A549 (cell line): Measurements from ENCODE around the gene BCL2L11.
A peak's percentile ranks its signal among the peaks of the same experiment; 100 is the strongest.

ENCODE experiments used
- EP300 ChIP-seq, 2 experiments: fragments of >200 bp; sonication (Bioruptor Twin); formaldehyde crosslinking; IDR thresholded peaks; 2 replicates in 1 of 2; 3 replicates in 1 of 2; pipeline ENCODE4 v1.6.1; 2016 to 2017
- JUN ChIP-seq, 2 experiments: fragments of >200 bp; sonication (Bioruptor Twin); formaldehyde crosslinking; IDR thresholded peaks; 2 replicates in 1 of 2; 3 replicates in 1 of 2; pipeline ENCODE4 v1.6.1; 2016 to 2017
- RFX5 ChIP-seq: fragments of 450-650 bp; IDR thresholded peaks from 2 replicates; pipeline ENCODE4 v1.7.1; 2014; ENCODE audit warnings: antibody characterized with exemption, mild to moderate bottlenecking, moderate library complexity
- TF ChIP-seq, protein P1 (sequence below): fragments of >200 bp; sonication (Bioruptor Twin); formaldehyde crosslinking; IDR thresholded peaks from 3 replicates; pipeline ENCODE4 v1.5.1; 2016

DNA sequence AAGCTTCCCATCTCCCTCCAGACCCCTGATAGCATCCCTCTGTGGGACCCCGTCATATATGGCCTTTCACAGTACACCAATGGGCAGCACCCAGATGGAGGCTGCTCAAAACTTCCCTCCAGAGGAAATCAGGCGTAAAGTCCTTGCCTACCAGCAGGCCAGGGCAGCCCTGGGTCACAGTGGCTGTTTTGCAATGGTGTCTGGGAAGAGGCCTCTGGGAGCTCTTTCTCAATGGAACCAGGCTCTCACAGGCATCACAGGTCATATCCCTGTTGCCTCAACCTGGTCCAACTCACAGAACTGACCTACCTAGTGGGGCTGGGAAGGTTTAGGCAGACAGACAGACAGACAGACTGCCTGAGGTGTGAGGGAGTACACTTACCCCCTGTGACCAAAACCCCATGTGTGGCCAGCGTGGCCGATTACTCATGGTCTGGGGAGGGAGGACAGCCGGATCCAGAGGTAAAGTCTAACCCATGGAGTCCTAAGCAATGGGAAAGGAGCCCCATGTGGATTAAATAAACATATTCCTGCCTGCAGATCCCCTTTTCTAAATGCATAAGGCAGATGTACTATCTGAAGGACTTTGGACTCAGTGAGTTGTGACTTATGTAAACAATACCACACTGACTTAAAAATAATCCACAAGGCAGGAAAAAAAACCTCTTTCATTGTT lies 58.2 kb downstream of the BCL2L11 start:
- peak; percentile 84 to 89 for TF ChIP-seq EP300 (IDR thresholded peaks at IDR 0.05)
- peak; percentile 84 to 90 for TF ChIP-seq JUN (IDR thresholded peaks at IDR 0.05)
- TF ChIP-seq RFX5 = no peak
- TF ChIP-seq, protein P1, sequence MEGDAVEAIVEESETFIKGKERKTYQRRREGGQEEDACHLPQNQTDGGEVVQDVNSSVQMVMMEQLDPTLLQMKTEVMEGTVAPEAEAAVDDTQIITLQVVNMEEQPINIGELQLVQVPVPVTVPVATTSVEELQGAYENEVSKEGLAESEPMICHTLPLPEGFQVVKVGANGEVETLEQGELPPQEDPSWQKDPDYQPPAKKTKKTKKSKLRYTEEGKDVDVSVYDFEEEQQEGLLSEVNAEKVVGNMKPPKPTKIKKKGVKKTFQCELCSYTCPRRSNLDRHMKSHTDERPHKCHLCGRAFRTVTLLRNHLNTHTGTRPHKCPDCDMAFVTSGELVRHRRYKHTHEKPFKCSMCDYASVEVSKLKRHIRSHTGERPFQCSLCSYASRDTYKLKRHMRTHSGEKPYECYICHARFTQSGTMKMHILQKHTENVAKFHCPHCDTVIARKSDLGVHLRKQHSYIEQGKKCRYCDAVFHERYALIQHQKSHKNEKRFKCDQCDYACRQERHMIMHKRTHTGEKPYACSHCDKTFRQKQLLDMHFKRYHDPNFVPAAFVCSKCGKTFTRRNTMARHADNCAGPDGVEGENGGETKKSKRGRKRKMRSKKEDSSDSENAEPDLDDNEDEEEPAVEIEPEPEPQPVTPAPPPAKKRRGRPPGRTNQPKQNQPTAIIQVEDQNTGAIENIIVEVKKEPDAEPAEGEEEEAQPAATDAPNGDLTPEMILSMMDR = no peak
